Upper lobe of left lung (tissue), 6 donors: Measurements from ENCODE around the gene TNS4. TPM values are rescaled to one million over a fixed set of nuclear protein-coding genes. Genes with fewer than 3 reads are reported as not detected.

Source experiments
- ATAC-seq, 2 donors: fragments of 200-7000 bp; cut with Tn5 transposase; one replicate each; pipeline ENCODE4 v1.9.1; 2022; ENCODE audit warnings: mild to moderate bottlenecking in 2 of 2, moderate library complexity in 2 of 2; ENCODE audit not compliant: low FRiP score in 2 of 2
- DNase-seq, 2 donors: peaks; one replicate each; pipeline ENCODE4 v3.0.0-alpha.2; 2019 to 2020
- H3K27ac ChIP-seq, 4 donors: fragments of 200-600 bp; sonication (generic); one replicate each; pipeline ENCODE4 v1.5.1; 2016 to 2019
- H3K27me3 ChIP-seq, 4 donors: fragments of 200-600 bp; sonication (generic); one replicate each; pipeline ENCODE4 v1.5.1; 2017 to 2019
- H3K36me3 ChIP-seq, 4 donors: fragments of 200-600 bp; sonication (generic); one replicate each; pipeline ENCODE4 v1.5.1; 2016 to 2019
- H3K4me1 ChIP-seq, 4 donors: fragments of 200-600 bp; sonication (generic); one replicate each; pipeline ENCODE4 v1.5.1; 2018 to 2019
- H3K4me3 ChIP-seq, 4 donors: fragments of 200-600 bp; sonication (generic); one replicate each; pipeline ENCODE4 v1.5.1; 2017 to 2019; ENCODE audit warnings: mild to moderate bottlenecking in 2 of 4, moderate library complexity in 1 of 4
- H3K9me3 ChIP-seq, 4 donors: fragments of 200-600 bp; sonication (generic); one replicate each; pipeline ENCODE4 v1.5.1; 2018 to 2019
- CTCF ChIP-seq, 6 experiments: fragments of 450-650 bp in 4 of 6; fragments of 200-600 bp in 2 of 6; sonication (generic) in 2 of 6; IDR thresholded peaks; one replicate each; pipeline ENCODE4 v1.5.1; 2016 to 2019; ENCODE audit warnings: antibody characterized with exemption in 6 of 6
- EP300 ChIP-seq, 4 donors: sonication (generic); formaldehyde crosslinking; IDR thresholded peaks; one replicate each; pipeline ENCODE4 v1.5.1; 2017; ENCODE audit warnings: antibody characterized with exemption in 4 of 4, control low read depth in 2 of 4
- POLR2A ChIP-seq, 4 donors: fragments of 450-650 bp; IDR thresholded peaks; one replicate each; pipeline ENCODE4 v1.5.1; 2016 to 2017; ENCODE audit warnings: antibody characterized with exemption in 4 of 4, mild to moderate bottlenecking in 2 of 4
- POLR2AphosphoS5 ChIP-seq, 2 donors: sonication (generic); formaldehyde crosslinking; IDR thresholded peaks; one replicate each; pipeline ENCODE4 v1.5.1; 2017; ENCODE audit warnings: antibody characterized with exemption in 2 of 2
- WGBS, 2 donors: methylation state at CpG; one replicate each; pipeline ENCODE4 v1.1.5; 2017 to 2018; 5-methylcytosine and 5-hydroxymethylcytosine counted together
- total RNA-seq, 6 donors: library from RNA; depleted of rRNA in 4 of 6; stranded (reverse); fragments of >200 nt in 4 of 6; gene quantifications; one replicate each; pipeline versions ENCODE4 v1.1.0 to v1.2.1, GENCODE V29; 2016 to 2021
- donor health status: DM: no; HTN: no; CAD: no; lungs with moderate emphysema.
- donor health status: DM: no; HTN: yes; CAD: no; lungs with severe emphysema.

TNS4 gene
- total RNA-seq, 6 donors from 2014 or later = 0.54 to 5.1 (median 1.1) TPM; not detected in 1

DNA sequence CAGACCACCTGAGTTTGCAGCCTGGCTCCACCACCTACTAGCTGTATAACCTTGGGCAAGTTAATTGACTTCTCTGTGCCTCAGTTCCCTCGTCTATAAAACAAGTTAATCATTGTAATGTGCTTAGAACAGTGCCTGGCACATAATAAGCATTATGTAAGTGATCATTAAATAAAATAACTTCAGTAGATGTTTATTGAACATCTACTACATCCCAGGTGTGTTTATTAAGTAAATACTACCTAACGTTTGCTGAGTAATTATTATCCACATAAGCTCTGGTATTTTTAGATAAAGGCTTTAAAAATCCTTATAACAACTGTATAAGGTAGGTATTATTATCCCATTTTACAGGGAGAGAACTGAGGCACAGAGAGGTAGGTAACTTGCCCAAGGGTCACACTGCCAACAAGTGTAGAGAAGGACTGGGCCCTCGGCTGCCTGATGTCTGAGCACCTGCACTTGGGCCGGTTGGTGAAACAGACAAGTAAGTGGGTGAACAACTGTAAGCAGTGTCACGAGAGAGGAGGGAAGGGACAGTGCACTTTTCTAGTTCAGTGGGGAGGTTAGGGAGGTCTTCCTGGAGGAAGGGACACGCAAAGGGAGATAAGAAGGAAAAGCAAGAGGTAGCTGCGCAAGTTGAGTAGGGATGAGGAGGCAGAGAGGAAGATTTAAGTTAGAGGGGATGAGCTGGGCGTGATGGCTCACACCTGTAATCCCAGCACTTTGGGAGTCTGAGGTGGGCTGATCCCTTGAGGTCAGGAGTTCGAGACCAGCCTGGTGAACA lies 4.6 kb downstream of the TNS4 start:
- H3K4me3 ChIP-seq = no peak overlapping the region
- no peaks in the 10 kb centered on the region for H3K27me3 ChIP-seq
- 69% methylated on average over 9 of the region's 9 CpGs for WGBS, 2 donors
- DNase-seq = no peak
- TF ChIP-seq CTCF (IDR thresholded peaks at IDR 0.05) = no peak
- TF ChIP-seq POLR2A (IDR thresholded peaks at IDR 0.05) = no peak
- no peak for TF ChIP-seq POLR2AphosphoS5 (IDR thresholded peaks at IDR 0.05)
- no peak for TF ChIP-seq EP300 (IDR thresholded peaks at IDR 0.05)
- H3K4me1 ChIP-seq = peaks cover 14 to 30% (median 17%) of the 10 kb centered on the region in 4 donors
- H3K9me3 ChIP-seq = no peaks in the 10 kb centered on the region
- no peak for ATAC-seq
- no peak overlapping the region for H3K27ac ChIP-seq
- H3K36me3 ChIP-seq = no peaks in the 10 kb centered on the region

DNA sequence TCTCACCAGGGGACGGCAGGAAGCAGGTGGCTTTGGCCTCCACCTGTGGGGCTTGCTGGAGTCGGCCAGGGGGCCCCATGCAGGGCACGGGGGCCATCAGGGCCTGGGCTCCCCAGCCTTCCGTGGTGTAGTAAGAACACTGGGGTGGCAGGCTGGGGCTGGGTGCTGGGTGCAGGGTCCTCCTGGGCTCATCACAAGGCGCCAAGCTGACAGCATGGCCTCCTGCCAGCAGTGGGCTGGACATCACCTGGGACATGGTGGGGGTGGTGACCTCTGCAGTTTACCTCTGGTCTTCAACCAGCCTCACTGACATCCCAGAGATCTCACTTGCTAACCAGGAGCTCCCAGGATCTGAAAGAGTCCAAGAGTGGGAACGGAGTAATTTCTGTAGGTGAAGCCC lies 5.3 kb downstream of the TNS4 start:
- no peak for TF ChIP-seq POLR2AphosphoS5 (IDR thresholded peaks at IDR 0.05)
- TF ChIP-seq POLR2A (IDR thresholded peaks at IDR 0.05) = no peak
- TF ChIP-seq CTCF (IDR thresholded peaks at IDR 0.05) = no peak
- no peak for TF ChIP-seq EP300 (IDR thresholded peaks at IDR 0.05)
- Histone ChIP-seq H3K4me3 (no peak overlapping the region), H3K27me3 (no peaks in the 10 kb centered on the region), H3K36me3 (no peaks in the 10 kb centered on the region), H3K9me3 (no peaks in the 10 kb centered on the region), H3K4me1 (peaks cover 14 to 30% (median 17%) of the 10 kb centered on the region in 4 donors), H3K27ac (no peak overlapping the region)
- WGBS, 2 donors = 100% methylated on average over 1 to 5 of the region's 6 CpGs
- ATAC-seq (no peak), DNase-seq (no peak)

GRCh38 chr17:40495140-40495539 lies 6.3 kb downstream of the TNS4 start:
- Histone ChIP-seq H3K27me3 (no peaks in the 10 kb centered on the region), H3K4me1 (peaks cover 14 to 33% (median 21%) of the 10 kb centered on the region in 4 donors), H3K9me3 (no peaks in the 10 kb centered on the region), H3K36me3 (no peaks in the 10 kb centered on the region), H3K27ac (no peak overlapping the region), H3K4me3 (no peak overlapping the region)
- WGBS, 2 donors = 63 to 73% methylated on average over 3 to 5 of the region's 5 CpGs
- ATAC-seq = no peak
- no peak for DNase-seq
- TF ChIP-seq EP300 (IDR thresholded peaks at IDR 0.05) = no peak

DNA sequence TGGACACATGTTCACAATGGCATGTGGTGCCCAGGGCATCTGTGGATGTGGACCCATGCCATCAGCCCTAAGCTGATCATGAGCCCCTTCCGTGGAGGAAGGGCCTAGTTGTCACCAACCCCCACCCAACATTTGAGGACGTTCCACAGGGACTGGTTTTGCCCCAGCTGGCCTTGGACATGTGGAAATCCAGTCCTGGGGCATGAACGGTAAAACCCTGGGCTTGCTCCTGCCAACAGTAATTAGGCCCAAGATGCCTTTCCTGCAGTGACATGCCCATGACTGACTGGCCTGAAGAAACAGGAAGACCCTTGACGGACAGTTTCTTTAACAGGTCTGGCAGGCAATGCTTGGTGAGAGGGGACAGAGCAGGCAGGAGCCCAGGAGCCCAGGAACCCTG lies 7.7 kb downstream of the TNS4 start:
- Histone ChIP-seq H3K36me3 (no peaks in the 10 kb centered on the region), H3K9me3 (no peaks in the 10 kb centered on the region), H3K27ac (no peak overlapping the region), H3K27me3 (no peaks in the 10 kb centered on the region), H3K4me1 (peaks cover 7 to 24% (median 13%) of the 10 kb centered on the region in 4 donors), H3K4me3 (no peak overlapping the region)
- TF ChIP-seq POLR2AphosphoS5 (IDR thresholded peaks at IDR 0.05) (no peak), POLR2A (IDR thresholded peaks at IDR 0.05) (no peak), CTCF (IDR thresholded peaks at IDR 0.05) (no peak), EP300 (IDR thresholded peaks at IDR 0.05) (no peak)
- DNase-seq (no peak), ATAC-seq (no peak)
- 77 to 84% methylated on average over 3 to 4 of the region's 4 CpGs for WGBS, 2 donors

DNA sequence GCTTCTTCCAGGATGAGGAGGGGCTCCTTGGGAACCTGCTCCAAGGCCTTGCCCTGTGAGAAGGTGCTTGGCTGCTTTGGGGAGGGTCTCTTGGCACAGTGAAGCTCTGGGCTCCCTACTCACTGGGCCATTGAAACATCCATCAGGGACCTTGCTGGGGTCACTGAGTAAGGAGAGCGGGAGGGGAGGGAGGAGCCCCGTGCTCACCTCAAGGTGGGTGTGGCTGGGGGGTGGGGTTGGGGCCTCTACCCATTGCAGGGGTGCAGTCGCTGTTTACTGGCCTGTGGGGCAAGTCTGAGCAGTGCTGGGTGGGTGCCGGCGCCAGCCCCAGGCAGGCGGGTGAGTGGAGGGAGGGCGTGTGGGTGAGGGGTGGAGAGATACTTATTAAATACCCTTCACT lies 9.9 kb downstream of the TNS4 start:
- DNase-seq (no peak), ATAC-seq (no peak)
- Histone ChIP-seq H3K36me3 (no peaks in the 10 kb centered on the region), H3K27me3 (no peaks in the 10 kb centered on the region), H3K27ac (no peak overlapping the region), H3K4me1 (peaks cover 4 to 16% (median 11%) of the 10 kb centered on the region in 4 donors), H3K4me3 (no peak overlapping the region), H3K9me3 (no peaks in the 10 kb centered on the region)
- 85 to 93% methylated on average over 4 to 7 of the region's 7 CpGs for WGBS, 2 donors
- no peak for TF ChIP-seq CTCF (IDR thresholded peaks at IDR 0.05)
